Measurements from ENCODE around the gene LYPD5. TPM values are rescaled to one million over a fixed set of nuclear protein-coding genes. Genes with fewer than 3 reads are reported as not detected.
"Not testable (repeated sequence)": the region's sequence is repeated elsewhere in the genome, so short reads cannot be mapped to it uniquely, and the experiment has no call there.

LYPD5 gene
- total RNA-seq, 6 experiments from 2014 or later: 0.11 to 0.81 (median 0.34) TPM; not detected in 1

DNA sequence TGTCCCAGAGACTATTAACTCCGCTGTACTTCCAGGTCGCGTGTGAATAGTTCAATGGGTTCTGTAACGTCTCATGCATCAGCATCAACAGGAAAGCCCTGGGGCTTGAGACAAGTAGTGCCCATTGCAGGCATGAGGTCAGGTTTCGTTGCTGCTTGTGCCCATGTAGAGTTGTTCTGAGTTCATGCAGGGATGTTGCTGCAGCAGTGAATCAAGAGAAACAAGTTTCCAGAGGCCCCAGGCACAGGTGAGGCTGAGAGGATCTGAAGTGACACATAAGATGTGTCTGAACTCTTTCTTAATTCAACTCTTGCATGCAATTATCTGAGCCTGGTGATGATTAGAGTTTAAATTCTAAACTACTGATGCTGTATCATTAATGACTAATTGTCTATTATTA lies 16.3 kb upstream of the LYPD5 start:
- Mint-ChIP-seq H3K27me3 (ENCODE audit: insufficient read depth) (peaks cover 12% of the 10 kb centered on the region), H3K4me1 (ENCODE audit: low read depth) (peaks cover 10% of the 10 kb centered on the region), H3K27ac (no peak overlapping the region), H3K9me3 (no peaks in the 10 kb centered on the region; the same call in 1 of the 2 replicates), H3K4me3 (no peak overlapping the region), H3K36me3 (ENCODE audit: low read depth) (peaks cover 8% of the 10 kb centered on the region)
- no peak for DNase-seq
- TF ChIP-seq, protein P1, sequence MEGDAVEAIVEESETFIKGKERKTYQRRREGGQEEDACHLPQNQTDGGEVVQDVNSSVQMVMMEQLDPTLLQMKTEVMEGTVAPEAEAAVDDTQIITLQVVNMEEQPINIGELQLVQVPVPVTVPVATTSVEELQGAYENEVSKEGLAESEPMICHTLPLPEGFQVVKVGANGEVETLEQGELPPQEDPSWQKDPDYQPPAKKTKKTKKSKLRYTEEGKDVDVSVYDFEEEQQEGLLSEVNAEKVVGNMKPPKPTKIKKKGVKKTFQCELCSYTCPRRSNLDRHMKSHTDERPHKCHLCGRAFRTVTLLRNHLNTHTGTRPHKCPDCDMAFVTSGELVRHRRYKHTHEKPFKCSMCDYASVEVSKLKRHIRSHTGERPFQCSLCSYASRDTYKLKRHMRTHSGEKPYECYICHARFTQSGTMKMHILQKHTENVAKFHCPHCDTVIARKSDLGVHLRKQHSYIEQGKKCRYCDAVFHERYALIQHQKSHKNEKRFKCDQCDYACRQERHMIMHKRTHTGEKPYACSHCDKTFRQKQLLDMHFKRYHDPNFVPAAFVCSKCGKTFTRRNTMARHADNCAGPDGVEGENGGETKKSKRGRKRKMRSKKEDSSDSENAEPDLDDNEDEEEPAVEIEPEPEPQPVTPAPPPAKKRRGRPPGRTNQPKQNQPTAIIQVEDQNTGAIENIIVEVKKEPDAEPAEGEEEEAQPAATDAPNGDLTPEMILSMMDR (IDR thresholded peaks at IDR 0.05): no peak

DNA sequence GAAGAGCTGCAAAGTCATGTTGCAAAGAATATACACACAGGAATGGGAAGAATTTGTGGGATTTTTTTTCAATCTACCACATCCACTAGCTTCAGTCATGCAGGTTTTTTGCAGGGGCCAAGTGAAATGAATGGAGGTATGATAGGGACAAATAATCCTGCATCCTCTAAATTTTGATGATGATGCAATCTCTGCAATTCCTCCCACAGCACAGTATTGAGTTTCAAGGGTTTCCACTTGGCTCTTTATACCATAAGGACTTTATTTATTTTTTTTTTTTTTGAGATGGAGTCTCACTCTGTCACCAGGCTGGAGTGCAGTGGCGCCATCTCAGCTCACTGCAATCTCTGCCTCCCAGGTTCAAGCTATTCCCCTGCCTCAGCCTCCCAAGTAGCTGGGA lies 15.2 kb upstream of the LYPD5 start:
- not testable (repeated sequence) for H3K36me3 Mint-ChIP-seq (ENCODE audit: low read depth); H3K4me3 Mint-ChIP-seq; H3K27ac Mint-ChIP-seq; H3K9me3 Mint-ChIP-seq; DNase-seq; H3K4me1 Mint-ChIP-seq (ENCODE audit: low read depth)
- peaks cover 12% of the 10 kb centered on the region for H3K27me3 Mint-ChIP-seq (ENCODE audit: insufficient read depth)

DNA sequence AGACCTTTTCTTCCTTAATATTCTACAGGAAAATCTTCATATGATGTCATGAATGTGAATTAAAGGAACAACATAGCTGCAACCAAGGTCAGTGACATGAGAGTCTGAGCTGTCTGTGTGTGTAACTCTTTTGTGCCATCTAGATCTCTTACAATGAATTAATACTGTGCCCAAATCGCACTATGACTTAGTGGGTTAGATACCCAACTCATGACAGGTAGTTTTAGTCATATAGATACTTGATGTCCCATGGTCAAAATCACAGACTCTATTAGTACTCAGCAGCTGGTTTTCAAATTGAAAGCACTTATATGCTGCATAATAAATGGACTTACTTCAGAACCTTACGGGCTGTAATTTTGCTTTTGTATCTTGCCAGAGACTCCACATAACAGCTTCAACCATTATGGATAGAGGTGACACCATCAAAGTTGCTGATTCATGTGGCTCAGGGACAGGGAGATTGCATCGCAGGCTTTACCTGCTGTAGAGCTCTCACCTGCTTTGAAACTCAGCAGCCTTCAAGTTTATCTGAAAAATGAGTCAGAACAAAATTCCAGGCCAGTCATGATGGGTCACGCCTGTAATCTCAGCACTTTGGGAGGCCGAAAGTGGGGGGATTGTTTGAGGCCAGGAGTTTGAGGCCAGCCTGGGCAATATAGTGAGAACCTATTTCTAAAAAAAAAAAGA lies 12.6 kb upstream of the LYPD5 start:
- no peak for DNase-seq
- Mint-ChIP-seq H3K27ac (no peak overlapping the region), H3K9me3 (no peaks in the 10 kb centered on the region; the same call in 1 of the 2 replicates), H3K36me3 (ENCODE audit: low read depth) (no peaks in the 10 kb centered on the region), H3K4me3 (no peak overlapping the region), H3K27me3 (ENCODE audit: insufficient read depth) (peaks cover 7% of the 10 kb centered on the region), H3K4me1 (ENCODE audit: low read depth) (no peaks in the 10 kb centered on the region; the same call in 1 of the 2 replicates)
- TF ChIP-seq, protein P1 (IDR thresholded peaks at IDR 0.05): no peak

DNA sequence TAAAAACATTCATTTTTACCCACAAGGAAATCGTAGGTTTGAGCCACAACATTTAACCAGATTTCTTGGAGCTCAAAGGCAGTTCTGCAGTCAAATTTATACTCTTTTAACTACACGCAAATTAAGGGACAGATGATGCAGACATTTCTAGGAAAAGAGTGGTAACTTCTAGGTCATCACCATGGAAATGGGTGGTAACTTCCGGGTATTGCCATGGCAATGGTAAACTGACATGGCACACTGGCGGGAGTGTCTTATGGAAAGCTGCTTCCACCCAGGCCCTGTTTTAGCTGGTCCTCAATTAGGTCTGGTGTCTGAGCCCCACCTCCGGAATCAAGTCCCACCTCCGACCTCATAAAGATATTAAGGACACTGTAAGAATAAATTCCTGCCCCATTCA lies 10.4 kb upstream of the LYPD5 start:
- Mint-ChIP-seq H3K9me3 (no peaks in the 10 kb centered on the region), H3K4me3 (no peak overlapping the region), H3K27me3 (ENCODE audit: insufficient read depth) (peaks cover 5% of the 10 kb centered on the region)

DNA sequence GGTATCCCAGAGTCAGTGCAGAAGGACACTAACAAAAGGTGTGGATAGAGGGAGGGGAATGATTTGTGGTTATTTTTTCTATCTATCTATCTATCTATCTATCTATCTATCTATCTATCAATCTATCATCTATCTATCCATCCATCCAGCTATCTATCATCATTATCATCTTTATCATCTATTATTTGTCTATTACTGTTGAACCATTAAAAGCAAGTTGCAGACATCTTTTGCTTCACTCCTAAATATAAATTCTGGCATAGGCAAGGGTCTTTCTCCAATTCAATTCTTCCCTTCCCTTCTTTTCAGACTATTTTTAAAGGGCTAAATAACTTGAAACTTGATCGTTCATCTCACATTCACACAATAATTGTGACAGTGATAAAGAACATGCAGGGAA lies 10.0 kb upstream of the LYPD5 start:
- H3K27ac Mint-ChIP-seq: no peak overlapping the region
- H3K36me3 Mint-ChIP-seq (ENCODE audit: low read depth): no peaks in the 10 kb centered on the region
- no peaks in the 10 kb centered on the region for H3K4me1 Mint-ChIP-seq (ENCODE audit: low read depth)
- H3K4me3 Mint-ChIP-seq: no peak overlapping the region
- H3K9me3 Mint-ChIP-seq: no peaks in the 10 kb centered on the region
- TF ChIP-seq, protein P1 (IDR thresholded peaks at IDR 0.05): no peak
- DNase-seq: no peak
- H3K27me3 Mint-ChIP-seq (ENCODE audit: insufficient read depth): peaks cover 3% of the 10 kb centered on the region

More for the DNA sequence above, 10.4 kb upstream of the LYPD5 start:
- Mint-ChIP-seq H3K4me1 (ENCODE audit: low read depth) (no peaks in the 10 kb centered on the region), H3K27ac (no peak overlapping the region), H3K36me3 (ENCODE audit: low read depth) (no peaks in the 10 kb centered on the region)
- DNase-seq: no peak
- TF ChIP-seq, protein P1 (IDR thresholded peaks at IDR 0.05): no peak

DNA sequence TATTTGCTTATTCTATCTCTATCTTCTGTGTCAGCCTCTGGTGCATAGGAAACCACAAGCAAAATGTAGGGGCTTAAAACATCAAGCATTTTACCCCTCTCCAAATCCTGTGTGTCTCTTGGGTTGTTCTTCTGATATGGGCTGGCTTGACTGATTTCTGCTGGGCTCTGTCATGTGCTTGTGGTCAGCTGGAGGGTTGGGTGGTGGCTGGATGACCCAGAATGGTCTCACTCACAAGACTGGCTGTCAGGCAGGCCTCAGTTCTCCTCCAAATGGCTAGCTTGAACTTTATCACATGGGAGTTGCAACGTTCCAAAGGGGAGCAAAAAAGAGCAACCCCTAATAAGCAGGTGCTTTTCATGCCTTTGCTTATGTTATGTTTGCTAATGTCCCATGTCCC lies 9.6 kb upstream of the LYPD5 start:
- no peak for DNase-seq
- Mint-ChIP-seq H3K9me3 (no peaks in the 10 kb centered on the region), H3K36me3 (ENCODE audit: low read depth) (no peaks in the 10 kb centered on the region), H3K4me1 (ENCODE audit: low read depth) (no peaks in the 10 kb centered on the region), H3K4me3 (no peak overlapping the region), H3K27me3 (ENCODE audit: insufficient read depth) (peaks cover 3% of the 10 kb centered on the region), H3K27ac (no peak overlapping the region)
- TF ChIP-seq, protein P1 (IDR thresholded peaks at IDR 0.05): no peak
